Sciatic nerve (tissue), 2 donors: ENCODE measurements around the gene FIGLA. TPM values are rescaled to one million over a fixed set of nuclear protein-coding genes. Genes with fewer than 3 reads are reported as not detected.
"Not testable (repeated sequence)": the region's sequence is repeated elsewhere in the genome, so short reads cannot be mapped to it uniquely, and the experiment has no call there.

Experiments
- ATAC-seq: fragments of 200-7000 bp; cut with Tn5 transposase; one replicate; pipeline ENCODE4 v1.9.1; 2020; ENCODE audit warnings: mild to moderate bottlenecking, moderate library complexity
- DNase-seq: peaks from one replicate; pipeline ENCODE4 v3.0.0-alpha.2; 2020; ENCODE audit warnings: low spot score
- intact Hi-C: fragments of 100-400 bp; cut with DNase I; formaldehyde crosslinking; loops from one replicate; pipeline ENCODE4 v1.14.2; 2022
- total RNA-seq: library from RNA; stranded (reverse); fragmentation: NEBNext Ultra II Directional; extraction: Animal tissue kit (Norgen Biotek cat#: 25700); gene quantifications from one replicate; pipeline ENCODE4 v1.2.1, GENCODE V29; 2021
- donor health status: DM: no; HTN: no; CAD: no.
- donor health status: DM: no; HTN: no; CAD: no.

FIGLA gene
- total RNA-seq, 1 donor from 2014 or later, result 0.89 TPM

GRCh38 chr2:70816726-70817125 is 26.3 kb upstream of the FIGLA start:
- intact Hi-C loops, result no loop called here
- ATAC-seq (no peak), DNase-seq (no peak)

- ATAC-seq, result no peak
- intact Hi-C loops, result no loop called here
These were observed 18.8 kb upstream of the FIGLA start for GRCh38 chr2:70808983-70809958.

GRCh38 chr2:70807828-70808118 is 17.3 kb upstream of the FIGLA start:
- DNase-seq (no peak), ATAC-seq (no peak)
- intact Hi-C loops, result no loop called here

More at GRCh38 chr2:70808983-70809958, 18.8 kb upstream of the FIGLA start:
- DNase-seq, result no peak

GRCh38 chr2:70807102-70807827 is 16.8 kb upstream of the FIGLA start:
- intact Hi-C loops, result no loop called here
- ATAC-seq (no peak), DNase-seq (no peak)

GRCh38 chr2:70806620-70807019 is 16.2 kb upstream of the FIGLA start:
- DNase-seq, result no peak
- ATAC-seq, result no peak
- intact Hi-C loops, result no loop called here

- no peak for DNase-seq
- no peak for ATAC-seq
- intact Hi-C loops, result no loop called here
These were observed 15.6 kb upstream of the FIGLA start for GRCh38 chr2:70806013-70806412.

GRCh38 chr2:70801607-70802263 is 11.3 kb upstream of the FIGLA start:
- intact Hi-C loops, result no loop called here
- DNase-seq (no peak), ATAC-seq (no peak)

- intact Hi-C loops, result no loop called here
- no peak for DNase-seq
- ATAC-seq, result no peak
These were observed 9.3 kb upstream of the FIGLA start for GRCh38 chr2:70799706-70800105.

- intact Hi-C loops, DNase-seq, ATAC-seq: not testable (repeated sequence)
These were observed 7.6 kb upstream of the FIGLA start for GRCh38 chr2:70797996-70798395.

GRCh38 chr2:70797506-70797905 is 7.1 kb upstream of the FIGLA start:
- intact Hi-C loops, result no loop called here

GRCh38 chr2:70796262-70796661 is 5.8 kb upstream of the FIGLA start:
- DNase-seq (no peak), ATAC-seq (no peak)
- intact Hi-C loops, result no loop called here

More at GRCh38 chr2:70797506-70797905, 7.1 kb upstream of the FIGLA start:
- no peak for ATAC-seq
- DNase-seq, result no peak

- no peak for ATAC-seq
- intact Hi-C loops, result no loop called here
- DNase-seq, result no peak
These were observed 4.9 kb upstream of the FIGLA start for GRCh38 chr2:70795164-70795995.

GRCh38 chr2:70793450-70793849 is 3.0 kb upstream of the FIGLA start:
- DNase-seq, result no peak
- intact Hi-C loops, result no loop called here
- no peak for ATAC-seq

GRCh38 chr2:70789304-70790135 is 923 bp downstream of the FIGLA start:
- DNase-seq, result peak; percentile 83
- peak; percentile 83 for ATAC-seq
- intact Hi-C loops, result no loop called here

GRCh38 chr2:70785137-70785911 is 5.1 kb downstream of the FIGLA start:
- intact Hi-C loops, result no loop called here
- ATAC-seq, result no peak

GRCh38 chr2:70784320-70784719 is 6.1 kb downstream of the FIGLA start:
- DNase-seq, result no peak
- intact Hi-C loops, result no loop called here
- ATAC-seq, result no peak

More at GRCh38 chr2:70785137-70785911, 5.1 kb downstream of the FIGLA start:
- DNase-seq, result no peak

- intact Hi-C loops, result no loop called here
- ATAC-seq (no peak), DNase-seq (no peak)
These were observed 10.4 kb downstream of the FIGLA start for GRCh38 chr2:70779911-70780545.
